Measurements from ENCODE around the gene RASGEF1B.

GRCh38 chr4:81454948-81455347 lies 16.8 kb downstream of the RASGEF1B start:
- TF ChIP-seq RAD21 (conservative IDR thresholded peaks at IDR 0.05 in 1 of 2, IDR thresholded peaks at IDR 0.05 in 1 of 2), result no peak
- no peak for TF ChIP-seq HOXA7 (CRISPR knock-in tag; IDR thresholded peaks at IDR 0.05)
- TF ChIP-seq CTCF (IDR thresholded peaks at IDR 0.05), result no peak

All from A549 (cell line).